HCT116 (cell line): ENCODE measurements around the gene CRAT.

ENCODE experiments used
- CTCF ChIP-seq, 3 experiments: fragments of 200-600 bp in 1 of 3; sonication (generic) in 1 of 3; IDR thresholded peaks in 2 of 3; conservative IDR thresholded peaks in 1 of 3; 2 replicates each; pipeline ENCODE4 v1.5.1; 2012 to 2017; ENCODE audit warnings: low read depth in 2 of 3, low read length in 2 of 3, antibody characterized with exemption in 1 of 3, borderline replicate concordance in 1 of 3, control low read depth in 1 of 3, mild to moderate bottlenecking in 1 of 3, mixed read lengths in 1 of 3, mixed run types in 1 of 3, moderate library complexity in 1 of 3; ENCODE audit not compliant: insufficient read depth in 1 of 3
- EZH2phosphoT487 ChIP-seq: fragments of 200-600 bp; IDR thresholded peaks from 2 replicates; pipeline ENCODE4 v1.6.1; 2018; ENCODE audit warnings: antibody characterized with exemption, borderline replicate concordance

GRCh38 chr9:129135476-129135875 lies 24.9 kb upstream of the CRAT start:
- TF ChIP-seq CTCF (IDR thresholded peaks at IDR 0.05 in 2 of 3, conservative IDR thresholded peaks at IDR 0.05 in 1 of 3; ENCODE audit: borderline replicate concordance in 1 of 3, insufficient read depth in 1 of 3, low read depth in 2 of 3, low read length in 2 of 3) = no peak
- no peak for TF ChIP-seq EZH2phosphoT487
